Measurements from ENCODE around the gene MTMR12. TPM values are rescaled to one million over a fixed set of nuclear protein-coding genes. Genes with fewer than 3 reads are reported as not detected.

Gene MTMR12, protein sequence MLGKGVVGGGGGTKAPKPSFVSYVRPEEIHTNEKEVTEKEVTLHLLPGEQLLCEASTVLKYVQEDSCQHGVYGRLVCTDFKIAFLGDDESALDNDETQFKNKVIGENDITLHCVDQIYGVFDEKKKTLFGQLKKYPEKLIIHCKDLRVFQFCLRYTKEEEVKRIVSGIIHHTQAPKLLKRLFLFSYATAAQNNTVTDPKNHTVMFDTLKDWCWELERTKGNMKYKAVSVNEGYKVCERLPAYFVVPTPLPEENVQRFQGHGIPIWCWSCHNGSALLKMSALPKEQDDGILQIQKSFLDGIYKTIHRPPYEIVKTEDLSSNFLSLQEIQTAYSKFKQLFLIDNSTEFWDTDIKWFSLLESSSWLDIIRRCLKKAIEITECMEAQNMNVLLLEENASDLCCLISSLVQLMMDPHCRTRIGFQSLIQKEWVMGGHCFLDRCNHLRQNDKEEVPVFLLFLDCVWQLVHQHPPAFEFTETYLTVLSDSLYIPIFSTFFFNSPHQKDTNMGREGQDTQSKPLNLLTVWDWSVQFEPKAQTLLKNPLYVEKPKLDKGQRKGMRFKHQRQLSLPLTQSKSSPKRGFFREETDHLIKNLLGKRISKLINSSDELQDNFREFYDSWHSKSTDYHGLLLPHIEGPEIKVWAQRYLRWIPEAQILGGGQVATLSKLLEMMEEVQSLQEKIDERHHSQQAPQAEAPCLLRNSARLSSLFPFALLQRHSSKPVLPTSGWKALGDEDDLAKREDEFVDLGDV
- 13.5 and 20.6 TPM in 2 replicates for total RNA-seq

DNA sequence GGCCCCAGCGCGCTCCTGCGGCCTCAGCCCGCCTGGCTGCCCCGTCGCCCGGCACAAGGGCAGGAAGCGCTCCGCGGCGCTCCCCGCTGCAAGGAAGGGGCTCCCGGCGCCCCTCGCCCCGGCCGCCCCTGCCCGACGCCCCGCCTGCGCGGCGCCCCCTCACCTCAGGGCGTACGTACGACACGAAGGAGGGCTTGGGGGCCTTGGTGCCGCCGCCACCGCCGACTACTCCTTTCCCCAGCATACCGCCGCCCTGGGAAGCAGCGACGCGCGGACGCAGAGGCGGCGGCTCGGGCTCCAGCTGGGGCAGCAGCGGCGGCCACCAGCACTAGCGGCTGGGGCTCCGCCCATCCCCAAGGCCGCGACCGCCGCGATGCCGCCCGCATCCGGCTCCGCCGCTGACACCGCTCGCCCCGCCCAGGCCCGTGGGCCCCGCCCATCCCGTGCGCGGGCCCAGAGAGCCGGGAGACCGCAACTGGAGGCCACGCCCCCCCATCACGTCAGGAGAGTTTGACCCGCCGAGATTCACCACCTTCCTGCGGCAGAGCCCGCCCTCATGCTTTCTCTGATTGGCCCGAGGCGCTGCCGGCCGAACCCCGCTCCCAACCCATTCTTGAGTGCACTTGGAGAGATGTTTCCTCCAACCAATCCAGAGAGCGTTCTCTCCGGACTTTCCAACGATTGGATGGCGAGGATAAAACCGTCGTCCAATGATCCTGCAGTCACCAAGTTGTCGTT lies at the start of gene MTMR12:
Gene MTMR12 (minus strand): TSS at position 345 of the 738 bp plus-strand sequence. CDS start 101 bp downstream, at position 244.

Other genes with a start within 250 kb of the MTMR12 start
- 42.2 and 52.8 TPM in 2 replicates for gene GOLPH3, start 138.6 kb downstream of the MTMR12 start, total RNA-seq
- gene ZFR, start 131.8 kb upstream of the MTMR12 start, total RNA-seq = 36.6 and 44.2 TPM in 2 replicates

Data from airway epithelial cell (primary cell).